ENCODE measurements around the gene TOR2A. TPM values are rescaled to one million over a fixed set of nuclear protein-coding genes. Genes with fewer than 3 reads are reported as not detected.

Gene TOR2A
- total RNA-seq, 1 experiment from 2014 or later = 14.4 TPM

GRCh38 chr9:127770583-127770904, 35.5 kb upstream of the TOR2A start (continued):
- TF ChIP-seq ATF3 (CRISPR knock-in tag; conservative IDR thresholded peaks at IDR 0.05) = no peak
- TF ChIP-seq ZNF423 (CRISPR knock-in tag; IDR thresholded peaks at IDR 0.05) = no peak
- no peak for TF ChIP-seq ETV6 (CRISPR knock-in tag; IDR thresholded peaks at IDR 0.05)
- TF ChIP-seq E2F1 (CRISPR knock-in tag; IDR thresholded peaks at IDR 0.05) = no peak
- no peak for TF ChIP-seq ZNF317 (CRISPR knock-in tag; IDR thresholded peaks at IDR 0.05; ENCODE audit: borderline replicate concordance, low read depth)
- TF ChIP-seq USF1 (CRISPR knock-in tag; IDR thresholded peaks at IDR 0.05) = no peak
- TF ChIP-seq MYBL2 (CRISPR knock-in tag; IDR thresholded peaks at IDR 0.05) = no peak
- no peak for TF ChIP-seq ZSCAN18 (CRISPR knock-in tag; IDR thresholded peaks at IDR 0.05)

- Mint-ChIP-seq H3K27ac (no peak overlapping the region; the same call in 1 of the 2 replicates), H3K9me3 (no peaks in the 10 kb centered on the region), H3K36me3 (no peaks in the 10 kb centered on the region), H3K27me3 (ENCODE audit: low read depth) (peaks cover 11% of the 10 kb centered on the region), H3K4me3 (peak overlapping the region; percentile 84), H3K4me1 (peaks cover 32% of the 10 kb centered on the region)
- ATAC-seq = no peak
- TF ChIP-seq ESRRA (CRISPR knock-in tag; IDR thresholded peaks at IDR 0.05; ENCODE audit: borderline replicate concordance) (no peak), FOXP1 (CRISPR knock-in tag; IDR thresholded peaks at IDR 0.05; ENCODE audit: borderline replicate concordance) (no peak), ZNF263 (CRISPR knock-in tag; IDR thresholded peaks at IDR 0.05; ENCODE audit: low read depth) (0 out of 2 replicates have a peak, but pooled peaks have one; percentile 34), E2F1 (CRISPR knock-in tag; IDR thresholded peaks at IDR 0.05) (no peak), E2F4 (CRISPR knock-in tag; IDR thresholded peaks at IDR 0.05; ENCODE audit: borderline replicate concordance, low read depth) (no peak), USF1 (CRISPR knock-in tag; IDR thresholded peaks at IDR 0.05) (no peak), FOXK1 (CRISPR knock-in tag; IDR thresholded peaks at IDR 0.05) (no peak), ZNF425 (CRISPR knock-in tag; conservative IDR thresholded peaks at IDR 0.05) (no peak), ZNF423 (CRISPR knock-in tag; IDR thresholded peaks at IDR 0.05) (0 out of 2 replicates have a peak, but pooled peaks have one; percentile 4), ATF3 (CRISPR knock-in tag; conservative IDR thresholded peaks at IDR 0.05) (no peak), SMAD4 (CRISPR knock-in tag; IDR thresholded peaks at IDR 0.05) (no peak), RORB (CRISPR knock-in tag; IDR thresholded peaks at IDR 0.05) (no peak)
- no peak for DNase-seq (ENCODE audit: low spot score)
- ChIA-PET POLR2A (interaction anchor here (0.7 to 1.3 kb wide), 3 partner anchors 12 to 147 kb away, joined by 3 to 5 read pairs (median 3); partner anchors contain the start of gene ST6GALNAC4), CTCF (interaction anchor here (0.6 to 3.3 kb wide), 15 partner anchors 9 to 348 kb away, joined by 3 to 54 read pairs (median 4); partner anchors contain the start of genes CDK9, ST6GALNAC4 and TOR2A)
Observed at GRCh38 chr9:127769929-127770582, 35.0 kb upstream of the TOR2A start.
